ENCODE data around the gene PGBD1. TPM values are rescaled to one million over a fixed set of nuclear protein-coding genes. Genes with fewer than 3 reads are reported as not detected.

Gene PGBD1
- total RNA-seq, 4 donors from 2014 or later: 0.75 to 3.2 (median 2.3) TPM

DNA sequence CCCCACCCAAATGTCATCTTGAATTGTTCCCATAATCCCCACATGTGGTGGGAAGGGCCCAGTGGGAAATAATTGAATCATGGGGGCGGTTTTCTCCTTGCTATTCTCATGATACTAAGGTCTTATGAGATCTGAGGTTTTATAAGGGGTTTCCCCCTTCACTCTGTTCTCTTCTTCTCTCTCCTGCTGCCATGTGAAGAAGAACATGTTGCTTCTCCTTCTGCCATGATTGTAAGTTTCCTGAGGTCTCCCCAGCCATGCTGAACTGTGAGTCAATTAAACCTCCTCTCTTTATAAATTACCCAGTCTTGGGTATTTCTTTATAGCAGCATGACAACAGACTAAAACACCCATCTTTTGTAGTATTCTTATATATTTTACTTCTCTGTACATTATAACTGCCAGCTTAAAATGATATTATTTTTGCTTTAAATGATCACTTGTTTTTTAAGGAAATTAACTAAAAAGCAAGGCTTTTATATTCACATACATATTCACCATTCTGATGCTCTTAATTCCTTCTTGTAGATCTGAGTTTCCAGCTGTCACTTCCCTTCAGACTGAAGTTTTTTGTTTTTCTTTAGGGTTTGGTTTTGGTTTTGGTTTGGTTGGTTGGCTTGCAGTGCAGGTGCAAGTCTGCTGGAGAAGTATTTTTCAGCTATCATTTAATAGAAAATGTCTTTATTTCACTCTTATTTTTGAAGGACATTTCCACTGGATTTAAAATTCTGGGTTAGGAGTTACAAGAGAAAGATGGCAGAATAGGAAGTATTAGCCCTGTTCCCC lies 59.1 kb downstream of the PGBD1 start:
- no peak overlapping the region for H3K4me3 ChIP-seq
- no peak overlapping the region for H3K27ac ChIP-seq
- H3K9me3 ChIP-seq: no peaks in the 10 kb centered on the region
- intact Hi-C loops (cut with DNase I; ENCODE audit: low total_unique reads) (no loop called here), in situ Hi-C loops (cut with MboI; ENCODE audit: low pct_ligation_motif_present in 1 of 4, low pct_unique_long_range_greater_than_20kb in 1 of 4, low sequenced_read_pairs in 3 of 4) (loop anchor here in 1 of 4 donors (25.0 kb wide), 1 partner anchor 1178 kb away; no protein-coding TSS in a partner anchor)
- no peaks in the 10 kb centered on the region for H3K36me3 ChIP-seq
- H3K4me1 ChIP-seq: peaks cover 6 to 13% (median 7%) of the 10 kb centered on the region in 4 donors
- TF ChIP-seq POLR2A (IDR thresholded peaks at IDR 0.05) (no peak), EP300 (IDR thresholded peaks at IDR 0.05; ENCODE audit: low read depth) (no peak), POLR2AphosphoS5 (IDR thresholded peaks at IDR 0.05) (no peak)
- TF ChIP-seq, protein P1, sequence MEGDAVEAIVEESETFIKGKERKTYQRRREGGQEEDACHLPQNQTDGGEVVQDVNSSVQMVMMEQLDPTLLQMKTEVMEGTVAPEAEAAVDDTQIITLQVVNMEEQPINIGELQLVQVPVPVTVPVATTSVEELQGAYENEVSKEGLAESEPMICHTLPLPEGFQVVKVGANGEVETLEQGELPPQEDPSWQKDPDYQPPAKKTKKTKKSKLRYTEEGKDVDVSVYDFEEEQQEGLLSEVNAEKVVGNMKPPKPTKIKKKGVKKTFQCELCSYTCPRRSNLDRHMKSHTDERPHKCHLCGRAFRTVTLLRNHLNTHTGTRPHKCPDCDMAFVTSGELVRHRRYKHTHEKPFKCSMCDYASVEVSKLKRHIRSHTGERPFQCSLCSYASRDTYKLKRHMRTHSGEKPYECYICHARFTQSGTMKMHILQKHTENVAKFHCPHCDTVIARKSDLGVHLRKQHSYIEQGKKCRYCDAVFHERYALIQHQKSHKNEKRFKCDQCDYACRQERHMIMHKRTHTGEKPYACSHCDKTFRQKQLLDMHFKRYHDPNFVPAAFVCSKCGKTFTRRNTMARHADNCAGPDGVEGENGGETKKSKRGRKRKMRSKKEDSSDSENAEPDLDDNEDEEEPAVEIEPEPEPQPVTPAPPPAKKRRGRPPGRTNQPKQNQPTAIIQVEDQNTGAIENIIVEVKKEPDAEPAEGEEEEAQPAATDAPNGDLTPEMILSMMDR (IDR thresholded peaks at IDR 0.05): no peak
- no peaks in the 10 kb centered on the region for H3K27me3 ChIP-seq
- no peak for DNase-seq
- WGBS, 2 donors (ENCODE audit: low coverage in 1 of 2): 85 to 91% methylated on average over 1 of the region's 1 CpG

DNA sequence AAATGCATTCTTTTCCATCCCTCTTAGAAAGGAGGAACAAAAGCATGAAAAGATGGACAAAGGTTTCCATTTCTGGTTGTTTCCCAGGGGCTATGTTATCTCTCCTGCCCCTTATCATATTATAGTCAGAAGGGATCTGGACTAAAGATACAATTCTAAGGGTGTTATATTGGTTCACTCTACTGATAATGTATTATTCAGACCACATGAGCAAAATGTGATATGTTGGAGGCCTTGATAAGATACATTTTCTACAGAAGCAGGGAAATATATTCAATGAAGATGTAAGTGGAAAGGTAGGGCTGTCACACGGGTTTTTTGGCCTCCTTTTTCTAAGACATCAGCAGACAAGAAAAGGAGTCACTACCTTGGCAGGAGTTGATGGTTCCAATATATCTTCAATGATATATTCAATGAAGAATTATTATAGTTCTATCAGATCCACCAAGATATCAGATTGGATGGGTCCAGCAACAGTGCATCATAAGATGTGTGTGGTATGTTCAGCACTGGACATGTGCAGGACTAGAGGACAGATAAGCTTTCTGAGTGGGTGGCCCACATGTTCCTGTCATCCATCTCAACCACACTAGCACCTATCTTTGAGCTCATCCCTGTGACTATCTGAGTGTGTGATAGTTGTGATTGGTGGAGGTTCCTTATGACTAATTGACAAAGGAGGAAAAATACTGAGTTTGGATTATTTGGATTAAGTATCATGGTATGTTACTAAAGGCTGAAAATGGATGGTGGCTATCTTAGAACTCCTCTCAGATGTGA lies 62.7 kb downstream of the PGBD1 start:
- intact Hi-C loops (cut with DNase I; ENCODE audit: low total_unique reads): no loop called here
- in situ Hi-C loops (cut with MboI; ENCODE audit: low pct_ligation_motif_present in 1 of 4, low pct_unique_long_range_greater_than_20kb in 1 of 4, low sequenced_read_pairs in 3 of 4): loop anchor here in 1 of 4 donors (25.0 kb wide), 1 partner anchor 1182 kb away; no protein-coding TSS in a partner anchor
- Histone ChIP-seq H3K27ac (no peak overlapping the region), H3K9me3 (no peaks in the 10 kb centered on the region), H3K36me3 (no peaks in the 10 kb centered on the region), H3K4me3 (no peak overlapping the region), H3K4me1 (peaks cover 0 to under 1% (median under 1%) of the 10 kb centered on the region in 4 donors), H3K27me3 (peaks cover 4% of the 10 kb centered on the region)
- no peak for TF ChIP-seq POLR2A (IDR thresholded peaks at IDR 0.05)
- TF ChIP-seq, protein P1 (IDR thresholded peaks at IDR 0.05): no peak
- TF ChIP-seq POLR2AphosphoS5 (IDR thresholded peaks at IDR 0.05): no peak
- TF ChIP-seq EP300 (IDR thresholded peaks at IDR 0.05; ENCODE audit: low read depth): no peak
- no peak for DNase-seq
- 57 to 63% methylated on average over 1 of the region's 1 CpG for WGBS, 2 donors (ENCODE audit: low coverage in 1 of 2)

DNA sequence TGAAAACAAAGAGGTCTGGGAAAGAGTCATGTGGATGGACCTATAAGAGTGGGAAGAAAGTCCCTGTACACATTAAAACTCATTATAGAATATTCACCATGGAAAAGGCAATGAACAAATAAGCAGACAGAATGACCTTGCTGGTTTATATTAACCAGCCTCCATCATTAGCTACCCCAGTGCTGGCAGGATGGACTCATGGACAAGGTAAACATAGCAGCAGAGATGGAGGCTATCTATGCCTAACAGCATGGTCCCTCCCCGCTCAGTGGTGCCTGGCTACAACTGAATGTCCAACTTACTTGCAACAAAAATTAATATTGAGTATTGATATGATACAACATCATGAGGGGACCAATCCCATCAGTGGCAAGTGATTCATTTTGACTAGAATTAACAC lies 63.8 kb downstream of the PGBD1 start:
- Histone ChIP-seq H3K27me3 (peaks cover 4% of the 10 kb centered on the region), H3K4me1 (peaks cover 0 to 5% (median 3%) of the 10 kb centered on the region in 4 donors), H3K4me3 (no peak overlapping the region), H3K27ac (no peak overlapping the region), H3K9me3 (no peaks in the 10 kb centered on the region), H3K36me3 (no peaks in the 10 kb centered on the region)
- DNase-seq: no peak
- in situ Hi-C loops (cut with MboI; ENCODE audit: low pct_ligation_motif_present in 1 of 4, low pct_unique_long_range_greater_than_20kb in 1 of 4, low sequenced_read_pairs in 3 of 4): loop anchor here in 1 of 4 donors (25.0 kb wide), 1 partner anchor 1183 kb away; no protein-coding TSS in a partner anchor
- intact Hi-C loops (cut with DNase I; ENCODE audit: low total_unique reads): no loop called here
- 95 to 100% methylated on average over 1 of the region's 1 CpG for WGBS, 2 donors (ENCODE audit: low coverage in 1 of 2)
- no peak for TF ChIP-seq POLR2AphosphoS5 (IDR thresholded peaks at IDR 0.05)
- TF ChIP-seq EP300 (IDR thresholded peaks at IDR 0.05; ENCODE audit: low read depth): no peak
- no peak for TF ChIP-seq POLR2A (IDR thresholded peaks at IDR 0.05)
- TF ChIP-seq, protein P1 (IDR thresholded peaks at IDR 0.05): no peak

DNA sequence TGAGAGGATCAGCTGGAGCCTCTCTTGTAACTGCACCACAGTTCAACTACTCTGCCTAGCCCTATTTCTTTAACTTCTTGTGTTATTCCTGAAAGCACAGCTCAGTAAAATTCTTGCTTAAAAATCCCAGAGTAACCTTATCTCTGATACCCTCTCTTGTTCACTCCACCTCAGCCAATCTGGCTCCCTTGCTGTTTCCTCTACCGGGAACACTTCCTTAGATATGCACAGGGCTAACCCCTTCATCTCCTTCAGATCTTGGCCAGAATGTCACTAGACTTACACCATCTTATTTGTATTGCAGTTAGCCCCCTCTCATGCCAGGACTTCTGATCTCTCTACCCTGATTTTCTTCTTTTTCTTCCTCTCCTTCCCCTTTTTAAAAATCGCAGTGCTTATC lies 65.7 kb downstream of the PGBD1 start:
- Histone ChIP-seq H3K27me3 (peaks cover 4% of the 10 kb centered on the region), H3K36me3 (no peaks in the 10 kb centered on the region), H3K27ac (no peak overlapping the region), H3K4me3 (no peak overlapping the region), H3K9me3 (no peaks in the 10 kb centered on the region), H3K4me1 (peaks cover 5 to 20% (median 17%) of the 10 kb centered on the region in 4 donors)
- in situ Hi-C loops (cut with MboI; ENCODE audit: low pct_ligation_motif_present in 1 of 4, low pct_unique_long_range_greater_than_20kb in 1 of 4, low sequenced_read_pairs in 3 of 4) (loop anchor here in 1 of 4 donors (25.0 kb wide), 1 partner anchor 1185 kb away; no protein-coding TSS in a partner anchor), intact Hi-C loops (cut with DNase I; ENCODE audit: low total_unique reads) (no loop called here)
- 23 to 28% methylated on average over 2 of the region's 2 CpGs for WGBS, 2 donors (ENCODE audit: low coverage in 1 of 2)
- TF ChIP-seq POLR2A (IDR thresholded peaks at IDR 0.05): no peak
- TF ChIP-seq EP300 (IDR thresholded peaks at IDR 0.05; ENCODE audit: low read depth): no peak
- TF ChIP-seq, protein P1 (IDR thresholded peaks at IDR 0.05): no peak
- TF ChIP-seq POLR2AphosphoS5 (IDR thresholded peaks at IDR 0.05): no peak
- no peak for DNase-seq

All from transverse colon (tissue), 4 donors.